ENCODE results near the gene ZYX.

DNA sequence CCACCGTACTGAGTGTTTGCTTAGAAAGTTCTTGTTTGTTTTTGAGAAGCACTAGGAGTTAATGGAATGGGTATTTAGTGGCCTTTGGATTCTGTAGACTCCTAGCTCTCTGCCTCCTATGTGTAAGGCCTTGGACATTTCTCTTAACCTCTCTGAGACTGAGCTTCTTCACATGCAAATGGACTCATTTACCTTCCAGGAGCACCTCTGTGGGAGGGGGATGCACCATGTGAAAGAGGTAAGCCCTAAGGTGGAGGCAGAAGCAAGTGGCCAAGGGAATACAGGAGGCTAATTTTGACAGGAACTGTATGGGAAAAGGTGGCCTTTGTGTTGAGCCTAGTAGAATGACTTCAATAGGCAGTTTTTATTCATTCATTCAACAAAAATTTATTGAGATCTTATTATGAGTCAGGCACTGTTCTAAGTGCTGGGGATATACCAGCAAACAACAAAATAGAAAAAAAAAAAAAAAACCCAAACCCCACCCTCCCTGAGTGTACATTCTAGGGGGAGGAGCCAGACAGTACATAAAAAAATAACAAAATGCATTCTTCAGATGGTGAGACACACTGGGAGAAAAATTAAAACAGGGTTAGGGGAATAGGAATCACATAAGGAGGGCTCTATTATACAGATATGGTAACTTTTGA, 36.7 kb downstream of the ZYX start:
- TF ChIP-seq POLR2A (IDR thresholded peaks at IDR 0.05): no peak
- TF ChIP-seq, protein P1, sequence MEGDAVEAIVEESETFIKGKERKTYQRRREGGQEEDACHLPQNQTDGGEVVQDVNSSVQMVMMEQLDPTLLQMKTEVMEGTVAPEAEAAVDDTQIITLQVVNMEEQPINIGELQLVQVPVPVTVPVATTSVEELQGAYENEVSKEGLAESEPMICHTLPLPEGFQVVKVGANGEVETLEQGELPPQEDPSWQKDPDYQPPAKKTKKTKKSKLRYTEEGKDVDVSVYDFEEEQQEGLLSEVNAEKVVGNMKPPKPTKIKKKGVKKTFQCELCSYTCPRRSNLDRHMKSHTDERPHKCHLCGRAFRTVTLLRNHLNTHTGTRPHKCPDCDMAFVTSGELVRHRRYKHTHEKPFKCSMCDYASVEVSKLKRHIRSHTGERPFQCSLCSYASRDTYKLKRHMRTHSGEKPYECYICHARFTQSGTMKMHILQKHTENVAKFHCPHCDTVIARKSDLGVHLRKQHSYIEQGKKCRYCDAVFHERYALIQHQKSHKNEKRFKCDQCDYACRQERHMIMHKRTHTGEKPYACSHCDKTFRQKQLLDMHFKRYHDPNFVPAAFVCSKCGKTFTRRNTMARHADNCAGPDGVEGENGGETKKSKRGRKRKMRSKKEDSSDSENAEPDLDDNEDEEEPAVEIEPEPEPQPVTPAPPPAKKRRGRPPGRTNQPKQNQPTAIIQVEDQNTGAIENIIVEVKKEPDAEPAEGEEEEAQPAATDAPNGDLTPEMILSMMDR (IDR thresholded peaks at IDR 0.05): no peak
- no peak for TF ChIP-seq POLR2AphosphoS5 (IDR thresholded peaks at IDR 0.05)
